HL-60 (cell line): Measurements from ENCODE around the gene TMOD2.

ENCODE experiments used
- DNase-seq, 2 experiments: peaks; one replicate each; pipeline ENCODE4 v3.0.0-alpha.2; 2010 to 2020; ENCODE audit warnings: low read depth in 1 of 2, low spot score in 1 of 2
- H3K27ac ChIP-seq: fragments of 250-450 bp; sonication (Bioruptor Pico); replicated peaks from 2 replicates; pipeline ENCODE4 v1.5.1; 2020; ENCODE audit warnings: mild to moderate bottlenecking, moderate library complexity
- H3K27me3 ChIP-seq: fragments of 250-450 bp; sonication (Bioruptor Pico); 2 replicates; pipeline ENCODE4 v1.5.1; 2021; ENCODE audit warnings: mild to moderate bottlenecking, moderate library complexity; ENCODE audit not compliant: insufficient read depth, poor library complexity, severe bottlenecking
- H3K4me3 ChIP-seq: replicated peaks from 2 replicates; pipeline ENCODE4 v1.5.1; 2011; ENCODE audit warnings: mild to moderate bottlenecking, control low read depth, low read length; ENCODE audit not compliant: insufficient read depth
- CTCF ChIP-seq: IDR thresholded peaks from one replicate; pipeline ENCODE4 v1.5.1; 2011; ENCODE audit warnings: low read length, control low read depth, inconsistent platforms; ENCODE audit not compliant: insufficient read depth
- GABPA ChIP-seq: IDR thresholded peaks from 2 replicates; pipeline ENCODE4 v1.6.1; 2012; ENCODE audit warnings: low read depth
- POLR2AphosphoS5 ChIP-seq: IDR thresholded peaks from 2 replicates; pipeline ENCODE4 v1.6.1; 2012; ENCODE audit warnings: low read depth
- REST ChIP-seq: IDR thresholded peaks from 2 replicates; pipeline ENCODE4 v1.6.1; 2012; ENCODE audit warnings: low read depth; ENCODE audit not compliant: insufficient replicate concordance
- SPI1 ChIP-seq: IDR thresholded peaks from 2 replicates; pipeline ENCODE4 v1.6.1; 2012; ENCODE audit warnings: low read depth, mild to moderate bottlenecking, borderline replicate concordance

TMOD2 gene

GRCh38 chr15:51841406-51842040 lies 90.1 kb downstream of the TMOD2 start:
- Histone ChIP-seq H3K27me3 (no peaks in the 10 kb centered on the region), H3K27ac (no peak overlapping the region), H3K4me3 (no peak overlapping the region)
- TF ChIP-seq GABPA, result no peak
- peak; percentile 78 for TF ChIP-seq SPI1
- TF ChIP-seq CTCF, result no peak
- DNase-seq, result peak in 1 of 2 experiments; percentile 18

DNA sequence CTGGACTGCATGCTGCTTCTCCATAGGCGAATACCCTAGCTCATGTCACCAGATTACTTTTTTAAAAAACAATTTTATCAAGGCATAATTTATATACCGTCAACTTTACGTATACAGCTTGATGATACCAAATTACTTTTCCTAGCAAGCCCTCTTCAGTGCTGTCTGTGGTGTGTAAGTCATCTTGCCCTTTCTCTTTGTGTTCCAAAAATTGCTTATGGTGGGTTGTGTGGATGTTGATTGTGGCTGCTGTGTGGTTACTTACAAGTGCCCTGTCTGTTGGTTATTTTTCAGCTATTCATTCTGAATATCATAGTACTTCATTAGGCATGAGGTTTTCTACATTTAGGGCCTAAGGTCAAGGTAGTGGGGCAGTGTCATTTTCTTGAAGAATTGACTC lies 90.9 kb downstream of the TMOD2 start:
- no peak for DNase-seq
- H3K4me3 ChIP-seq, result no peak overlapping the region
- no peaks in the 10 kb centered on the region for H3K27me3 ChIP-seq
- TF ChIP-seq GABPA, result no peak
- TF ChIP-seq REST, result no peak
- no peak for TF ChIP-seq CTCF
- no peak for TF ChIP-seq POLR2AphosphoS5
- TF ChIP-seq SPI1, result no peak
- H3K27ac ChIP-seq, result no peak overlapping the region; the same call in 1 of the 2 replicates

DNA sequence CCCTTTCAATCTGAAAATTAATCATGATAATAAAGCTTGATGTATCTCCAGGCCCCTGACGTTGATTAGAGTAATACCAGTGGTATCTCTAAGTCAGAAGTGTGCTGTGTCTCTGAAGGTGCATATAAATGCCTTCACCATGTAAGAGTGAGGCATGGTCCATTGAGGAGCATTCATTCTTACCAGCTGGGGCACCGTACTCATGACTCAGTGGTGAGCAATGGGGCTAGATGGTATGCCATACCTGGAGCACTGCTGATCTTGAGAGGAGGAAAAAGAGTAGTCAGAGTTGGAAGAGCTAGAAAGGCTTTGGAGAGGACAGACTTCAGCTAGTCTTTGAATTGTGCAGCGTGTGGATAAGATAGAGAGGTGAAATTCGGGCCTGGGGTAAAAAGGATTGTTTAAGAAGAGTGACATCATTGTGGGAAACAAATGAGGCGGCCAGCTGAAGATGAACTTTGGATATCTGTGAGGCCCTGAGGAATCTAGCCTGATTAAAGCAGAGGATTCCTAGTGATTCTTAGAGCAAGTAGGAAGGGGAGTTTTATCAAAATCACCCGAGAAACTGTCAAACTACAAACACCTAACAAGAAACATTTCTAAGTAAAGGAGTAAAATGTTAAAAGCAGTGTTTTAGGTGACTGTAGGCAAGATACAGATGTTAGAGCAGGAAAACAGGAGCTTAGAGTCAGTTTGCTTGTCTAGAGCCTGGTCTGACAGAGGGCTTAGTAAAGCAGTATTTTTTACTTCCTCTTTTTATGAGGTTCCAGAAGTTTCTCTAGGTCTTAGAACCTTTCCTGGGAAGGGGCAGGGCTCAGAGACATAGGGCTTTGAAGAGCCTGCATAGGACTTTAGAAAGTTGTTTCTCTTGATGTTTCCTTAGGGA lies 91.7 kb downstream of the TMOD2 start:
- no peak overlapping the region for H3K4me3 ChIP-seq

More for the DNA sequence above, 91.7 kb downstream of the TMOD2 start:
- no peaks in the 10 kb centered on the region for H3K27me3 ChIP-seq
- peak overlapping the region; percentile 7 for H3K27ac ChIP-seq
- TF ChIP-seq CTCF (no peak), REST (no peak), POLR2AphosphoS5 (no peak), GABPA (no peak), SPI1 (no peak)
- DNase-seq, result peak in 1 of 2 experiments; percentile 17
